ENCODE measurements around the gene GDI1. TPM values are rescaled to one million over a fixed set of nuclear protein-coding genes. Genes with fewer than 3 reads are reported as not detected.

Gene GDI1
- total and polyA plus RNA-seq, 2 of the 8 experiments (the other 6 are each of a cell fraction or from before 2014, with no cell fraction given): 83.1 to 136 TPM

GRCh38 chrX:154432210-154432609 lies 4.7 kb upstream of the GDI1 start:
- Histone ChIP-seq H3K4me2 (ENCODE audit: insufficient read depth in 1 of 2, low read depth in 2 of 2, low read length in 2 of 2) (no peak overlapping the region), H3K27me3 (replicated peaks in 1 of 4; ENCODE audit: control insufficient read depth in 3 of 4, extremely low read depth in 1 of 4, insufficient read depth in 3 of 4, low read length in 3 of 4) (no peaks in the 10 kb centered on the region), H3K79me1 (ENCODE audit: low read depth, low read length) (no peaks in the 10 kb centered on the region), H3K23me2 (ENCODE audit: low read depth, low read length) (peaks cover 4% of the 10 kb centered on the region; the same call in 1 of the 2 replicates), H4K8ac (ENCODE audit: extremely low read depth, insufficient read depth, low read length) (no peak overlapping the region), H3K4me1 (replicated peaks in 1 of 4; ENCODE audit: control insufficient read depth in 3 of 4, insufficient read depth in 4 of 4, low read length in 3 of 4) (no peaks in the 10 kb centered on the region), H3K4ac (replicated peaks; ENCODE audit: insufficient read length, low read depth, low read length) (no peak overlapping the region), H3K9me3 (ENCODE audit: insufficient read depth in 2 of 2, low read depth in 1 of 2, low read length in 1 of 2) (no peaks in the 10 kb centered on the region), H3K9ac (replicated peaks in 1 of 4; ENCODE audit: extremely low read depth in 1 of 4, low read depth in 3 of 4, low read length in 3 of 4) (no peak overlapping the region), H3K79me2 (ENCODE audit: control insufficient read depth in 1 of 2, insufficient read depth in 2 of 2, low read length in 2 of 2) (peaks cover 3 to 9% of the 10 kb centered on the region in 2 experiments; a peak in 2 of 4 replicates), H2BK12ac (ENCODE audit: low read depth, low read length) (no peak overlapping the region), H4K91ac (replicated peaks; ENCODE audit: insufficient read length, low read length) (no peak overlapping the region), H2AK5ac (ENCODE audit: low read depth, low read length) (no peak overlapping the region), H3K23ac (ENCODE audit: insufficient read length) (no peak overlapping the region), H3K14ac (ENCODE audit: insufficient read length) (no peak overlapping the region), H4K20me1 (replicated peaks in 1 of 2; ENCODE audit: control insufficient read depth in 1 of 2, insufficient read depth in 2 of 2, low read length in 2 of 2) (peaks cover 0 to 4% of the 10 kb centered on the region in 2 experiments), H2BK20ac (ENCODE audit: low read length) (no peak overlapping the region), H4K5ac (ENCODE audit: insufficient read length, low read depth, low read length) (no peak overlapping the region), H3K4me3 (ENCODE audit: extremely low read depth in 1 of 4, insufficient read depth in 2 of 4, low read depth in 3 of 4, low read length in 4 of 4) (no peak overlapping the region), H2BK5ac (ENCODE audit: low read depth, low read length) (no peak overlapping the region), H3K36me3 (ENCODE audit: control insufficient read depth in 2 of 4, insufficient read depth in 4 of 4, low read length in 3 of 4) (peaks cover 0 to 14% (median 7%) of the 10 kb centered on the region in 4 experiments; a peak in 5 of 8 replicates), H2AFZ (ENCODE audit: low read length) (no peak overlapping the region), H3K18ac (ENCODE audit: extremely low read depth, low read length) (no peak overlapping the region), H2BK15ac (ENCODE audit: low read length) (no peak overlapping the region), H3K27ac (ENCODE audit: low read depth, low read length) (no peak overlapping the region), H2BK120ac (replicated peaks; ENCODE audit: low read depth, low read length) (no peak overlapping the region), H3K56ac (replicated peaks; ENCODE audit: insufficient read length, low read depth, low read length) (no peak overlapping the region)
- DNase-seq (ENCODE audit: low read depth in 1 of 2, low spot score in 2 of 2) (no peak), FAIRE-seq (no peak)
- POLR2A ChIA-PET (ENCODE audit: partially characterized antibody): interaction anchor here (0.9 to 2.0 kb wide), 4 partner anchors 13 to 34 kb away, joined by 3 to 7 read pairs (median 4); partner anchors contain the start of gene RPL10
- CTCF ChIA-PET (ENCODE audit: partially characterized antibody): interaction anchor here (0.9 to 1.9 kb wide), 3 partner anchors 11 to 28 kb away, joined by 3 to 7 read pairs (median 4); partner anchors contain the start of gene FAM50A
- 100% methylated on average over 4 of the region's 8 CpGs; no CpG with 5 or more reads in 1 of the 2 experiments for WGBS, 2 experiments (ENCODE audit: extremely low coverage in 1 of 2, insufficient coverage in 1 of 2, insufficient read length in 1 of 2, insufficient replicate concordance in 2 of 2, low coverage in 1 of 2, low lambda C conversion rate in 2 of 2, missing lambda C conversion rate in 1 of 2)
- TF ChIP-seq SIRT6 (IDR thresholded peaks at IDR 0.05; ENCODE audit: low read length): no peak
- no peak for TF ChIP-seq POU5F1 (IDR thresholded peaks at IDR 0.05; ENCODE audit: low read depth, low read length)
- TF ChIP-seq GTF2F1 (IDR thresholded peaks at IDR 0.05; ENCODE audit: borderline replicate concordance, low read depth, low read length): no peak
- no peak for TF ChIP-seq ATF3 (IDR thresholded peaks at IDR 0.05; ENCODE audit: insufficient read depth, low read depth, low read length)
- TF ChIP-seq, protein P1, sequence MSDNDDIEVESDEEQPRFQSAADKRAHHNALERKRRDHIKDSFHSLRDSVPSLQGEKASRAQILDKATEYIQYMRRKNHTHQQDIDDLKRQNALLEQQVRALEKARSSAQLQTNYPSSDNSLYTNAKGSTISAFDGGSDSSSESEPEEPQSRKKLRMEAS (IDR thresholded peaks at IDR 0.05): no peak

Measured in H1 (cell line).